GM12865 (cell line): ENCODE measurements around the gene C5orf46.
"Not testable (repeated sequence)": the region's sequence is repeated elsewhere in the genome, so short reads cannot be mapped to it uniquely, and the experiment has no call there.

Experiments
- DNase-seq: peaks from one replicate; pipeline ENCODE4 v3.0.0; 2010; ENCODE audit warnings: low read depth
- H3K4me3 ChIP-seq: 2 replicates; pipeline ENCODE4 v1.5.1; 2011; ENCODE audit warnings: mild to moderate bottlenecking, low read depth, low read length, control low read depth
- TF ChIP-seq, protein P1 (sequence below): IDR thresholded peaks from 2 replicates; pipeline ENCODE4 v1.5.1; 2011; ENCODE audit warnings: low read length, control low read depth, low read depth, inconsistent platforms; ENCODE audit not compliant: insufficient read depth; ENCODE audit errors: missing control alignments

C5orf46 gene

DNA sequence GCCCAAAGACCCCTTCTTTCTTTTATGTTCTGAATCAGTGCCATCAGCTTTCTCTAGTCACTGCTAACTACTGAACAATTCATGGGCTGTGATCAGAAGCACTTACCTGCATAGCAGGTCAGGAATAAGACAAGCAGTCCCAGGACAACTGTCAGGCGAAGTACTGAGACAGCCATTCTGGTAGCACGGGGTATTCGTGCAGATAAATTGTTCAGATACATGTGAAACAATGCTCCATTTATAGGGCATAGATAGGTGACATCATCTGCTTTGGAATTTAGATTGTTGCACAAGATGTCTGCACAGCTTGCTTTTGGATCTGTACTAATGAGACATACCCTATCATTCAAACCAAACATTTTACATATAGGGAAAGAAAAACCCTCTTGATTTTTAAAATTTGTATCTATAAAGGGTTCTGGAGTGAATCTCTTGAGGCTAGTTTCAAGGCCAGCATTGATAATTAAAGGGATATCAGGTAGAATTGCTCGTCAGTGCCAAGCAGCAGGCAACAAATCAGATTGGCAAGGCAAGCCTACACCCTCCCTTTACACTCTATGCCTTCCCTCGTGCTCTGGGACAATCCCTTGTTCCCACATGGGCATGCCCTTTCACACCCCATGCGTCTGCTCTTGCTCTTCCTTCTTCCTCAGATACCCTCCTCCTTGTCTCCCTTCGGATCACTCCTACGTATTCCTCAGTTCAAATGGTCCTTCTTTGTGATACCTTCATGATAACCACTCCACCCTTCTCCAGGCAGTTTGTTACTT is at the start of gene C5orf46:
C5orf46 (minus strand) TSS at position 213 of the 770 bp plus-strand sequence; CDS start at position 176, 37 bp downstream.
- H3K4me3 ChIP-seq = no peak within 1 kb of the TSS
- DNase-seq = no peak
- TF ChIP-seq, protein P1, sequence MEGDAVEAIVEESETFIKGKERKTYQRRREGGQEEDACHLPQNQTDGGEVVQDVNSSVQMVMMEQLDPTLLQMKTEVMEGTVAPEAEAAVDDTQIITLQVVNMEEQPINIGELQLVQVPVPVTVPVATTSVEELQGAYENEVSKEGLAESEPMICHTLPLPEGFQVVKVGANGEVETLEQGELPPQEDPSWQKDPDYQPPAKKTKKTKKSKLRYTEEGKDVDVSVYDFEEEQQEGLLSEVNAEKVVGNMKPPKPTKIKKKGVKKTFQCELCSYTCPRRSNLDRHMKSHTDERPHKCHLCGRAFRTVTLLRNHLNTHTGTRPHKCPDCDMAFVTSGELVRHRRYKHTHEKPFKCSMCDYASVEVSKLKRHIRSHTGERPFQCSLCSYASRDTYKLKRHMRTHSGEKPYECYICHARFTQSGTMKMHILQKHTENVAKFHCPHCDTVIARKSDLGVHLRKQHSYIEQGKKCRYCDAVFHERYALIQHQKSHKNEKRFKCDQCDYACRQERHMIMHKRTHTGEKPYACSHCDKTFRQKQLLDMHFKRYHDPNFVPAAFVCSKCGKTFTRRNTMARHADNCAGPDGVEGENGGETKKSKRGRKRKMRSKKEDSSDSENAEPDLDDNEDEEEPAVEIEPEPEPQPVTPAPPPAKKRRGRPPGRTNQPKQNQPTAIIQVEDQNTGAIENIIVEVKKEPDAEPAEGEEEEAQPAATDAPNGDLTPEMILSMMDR = no peak

DNA sequence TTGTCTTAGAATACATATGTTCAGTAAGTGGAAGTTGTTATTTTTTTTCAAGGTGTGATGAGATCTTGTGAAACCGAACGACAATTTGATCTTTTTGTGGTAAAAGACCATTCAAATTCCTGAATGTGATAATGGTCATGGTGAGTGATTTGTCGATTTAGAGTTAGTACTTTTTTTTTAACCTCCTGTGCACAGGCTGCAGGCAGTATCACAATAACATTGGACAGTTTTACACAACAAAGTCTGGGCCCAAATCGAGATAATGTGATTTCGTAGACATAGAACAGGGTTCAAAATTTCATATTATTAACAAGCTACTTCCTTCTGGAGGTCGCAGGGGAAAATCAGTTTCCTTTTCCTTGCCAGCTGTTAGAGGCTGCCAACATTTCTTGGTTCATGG is 48.6 kb upstream of the C5orf46 start:
- DNase-seq = no peak
- H3K4me3 ChIP-seq = no peak overlapping the region
- TF ChIP-seq, protein P1 = no peak

- TF ChIP-seq, protein P1 = peak; percentile 50
- DNase-seq = peak; percentile 35
Observed at GRCh38 chr5:147949711-147950573, 43.6 kb upstream of the C5orf46 start.

DNA sequence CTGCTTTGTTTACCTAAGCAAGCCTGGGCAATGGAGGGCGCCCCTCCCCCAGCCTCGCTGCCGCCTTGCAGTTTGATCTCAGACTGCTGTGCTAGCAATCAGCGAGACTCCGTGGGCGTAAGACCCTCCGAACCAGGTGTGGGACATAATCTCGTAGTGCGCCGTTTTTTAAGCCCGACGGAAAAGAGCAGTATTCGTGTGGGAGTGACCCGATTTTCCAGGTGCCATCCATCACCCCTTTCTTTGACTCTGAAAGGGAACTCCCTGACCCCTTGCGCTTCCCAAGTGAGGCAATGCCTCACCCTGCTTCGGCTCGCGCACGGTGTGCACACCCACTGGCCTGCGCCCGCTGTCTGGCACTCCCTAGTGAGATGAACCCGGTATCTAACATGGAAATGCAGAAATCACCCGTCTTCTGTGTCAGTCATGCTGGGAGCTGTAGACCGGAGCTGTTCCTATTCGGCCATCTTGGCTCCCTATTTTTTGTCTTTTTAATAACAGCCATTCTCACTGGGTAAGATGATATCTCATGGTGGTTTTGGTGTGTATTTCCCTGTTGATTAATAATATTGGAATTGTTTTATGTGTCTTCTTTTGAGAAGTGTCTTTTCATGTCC is 40.4 kb upstream of the C5orf46 start:
- DNase-seq = not testable (repeated sequence)

More at GRCh38 chr5:147949711-147950573, 43.6 kb upstream of the C5orf46 start:
- H3K4me3 ChIP-seq = no peak overlapping the region

GRCh38 chr5:147939431-147940114 is 33.2 kb upstream of the C5orf46 start:
- TF ChIP-seq, protein P1 = no peak
- no peak for DNase-seq
- H3K4me3 ChIP-seq = no peak overlapping the region

More for the DNA sequence above, 40.4 kb upstream of the C5orf46 start:
- not testable (repeated sequence) for H3K4me3 ChIP-seq

- TF ChIP-seq, protein P1 = no peak
- H3K4me3 ChIP-seq = no peak overlapping the region
- DNase-seq = no peak
Observed at GRCh38 chr5:147935032-147935431, 28.7 kb upstream of the C5orf46 start.

DNA sequence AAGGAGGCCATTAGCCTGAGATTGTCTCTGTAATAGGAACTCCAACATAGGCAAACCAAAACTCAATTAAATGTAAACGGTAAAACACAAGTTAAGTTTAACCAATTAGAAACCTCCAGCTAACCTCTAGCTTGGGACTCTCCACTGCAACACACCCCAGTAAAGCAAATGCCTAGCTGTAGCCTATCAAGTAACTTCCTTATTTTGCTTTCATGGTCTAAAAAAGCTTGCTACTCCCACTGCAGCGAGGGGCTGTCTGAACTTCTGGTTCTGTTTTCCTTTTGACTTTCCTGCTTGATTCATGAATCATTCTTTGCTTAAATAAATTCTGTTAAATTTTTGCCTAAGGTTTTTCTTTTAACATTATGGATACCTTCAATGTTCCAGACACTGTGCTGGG is 24.4 kb upstream of the C5orf46 start:
- TF ChIP-seq, protein P1 = no peak
- DNase-seq = no peak
- H3K4me3 ChIP-seq = no peak overlapping the region
